DMS53 (cell line): ENCODE measurements around the gene P4HB.

Experiments
- DNase-seq: peaks from one replicate; lab custom pipeline; 2025; lab: John Stamatoyannopoulos, UW

Gene P4HB

DNA sequence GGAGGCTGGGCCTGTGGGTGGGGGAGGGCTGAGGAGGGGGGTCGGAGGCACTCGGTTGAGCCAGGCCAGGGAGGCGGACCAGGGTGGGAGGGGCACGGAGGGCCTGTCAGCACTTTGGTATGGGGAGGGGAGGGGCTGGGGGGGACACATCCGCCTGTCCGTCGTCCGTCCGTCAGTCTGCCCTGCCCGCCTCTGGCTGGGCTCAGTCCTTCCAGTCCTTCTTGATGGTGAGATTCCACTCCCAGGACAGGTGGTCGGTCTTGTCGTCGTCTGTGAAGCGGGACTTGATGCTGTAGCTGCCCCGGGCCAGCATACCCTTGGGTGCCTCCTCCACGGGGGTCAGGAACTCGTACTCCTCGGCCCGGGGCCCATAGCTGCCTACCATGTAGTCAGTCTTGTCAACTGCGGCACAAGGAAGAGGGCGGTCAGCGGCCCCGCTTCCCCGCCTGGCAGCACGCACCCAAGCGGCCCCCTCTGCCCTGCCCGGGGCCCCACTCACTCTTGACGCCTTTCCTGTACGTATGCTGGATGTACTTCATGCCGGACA, 8.4 kb upstream of the P4HB start:
- peak; percentile 78 for DNase-seq

DNA sequence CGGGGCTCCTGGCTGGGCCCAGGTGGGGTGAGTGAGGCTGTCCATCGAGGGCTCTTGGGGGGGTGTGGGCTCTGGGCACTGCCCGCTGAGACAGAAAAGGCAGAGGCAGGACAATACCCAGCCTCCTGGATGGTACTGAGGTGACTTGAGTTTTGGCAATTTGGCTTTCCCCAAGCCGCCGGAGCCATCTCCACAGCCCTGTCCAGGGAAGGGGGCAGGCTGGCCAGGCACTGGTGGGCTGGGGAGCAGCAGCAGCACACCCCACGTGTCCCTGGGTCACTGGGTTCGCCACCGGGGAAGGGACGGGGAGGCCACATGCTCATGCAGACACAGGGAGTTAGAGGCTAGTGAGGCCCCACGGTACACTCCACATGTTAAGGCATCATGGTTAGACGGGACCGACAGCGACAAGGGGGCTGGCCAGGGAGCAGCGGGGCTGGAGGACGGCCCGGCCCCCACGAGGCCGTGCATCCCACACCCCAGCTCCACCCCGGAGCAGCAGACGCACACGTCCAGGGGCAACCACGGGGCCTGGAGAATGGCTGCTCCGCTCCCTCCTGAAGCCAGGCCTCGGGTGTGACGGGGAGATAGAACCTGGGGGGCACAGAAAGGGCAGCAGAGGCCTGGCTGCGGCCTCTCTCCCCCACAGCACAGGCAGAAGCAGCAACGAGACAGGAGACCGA, 7.8 kb upstream of the P4HB start:
- peak; percentile 74 for DNase-seq

DNA sequence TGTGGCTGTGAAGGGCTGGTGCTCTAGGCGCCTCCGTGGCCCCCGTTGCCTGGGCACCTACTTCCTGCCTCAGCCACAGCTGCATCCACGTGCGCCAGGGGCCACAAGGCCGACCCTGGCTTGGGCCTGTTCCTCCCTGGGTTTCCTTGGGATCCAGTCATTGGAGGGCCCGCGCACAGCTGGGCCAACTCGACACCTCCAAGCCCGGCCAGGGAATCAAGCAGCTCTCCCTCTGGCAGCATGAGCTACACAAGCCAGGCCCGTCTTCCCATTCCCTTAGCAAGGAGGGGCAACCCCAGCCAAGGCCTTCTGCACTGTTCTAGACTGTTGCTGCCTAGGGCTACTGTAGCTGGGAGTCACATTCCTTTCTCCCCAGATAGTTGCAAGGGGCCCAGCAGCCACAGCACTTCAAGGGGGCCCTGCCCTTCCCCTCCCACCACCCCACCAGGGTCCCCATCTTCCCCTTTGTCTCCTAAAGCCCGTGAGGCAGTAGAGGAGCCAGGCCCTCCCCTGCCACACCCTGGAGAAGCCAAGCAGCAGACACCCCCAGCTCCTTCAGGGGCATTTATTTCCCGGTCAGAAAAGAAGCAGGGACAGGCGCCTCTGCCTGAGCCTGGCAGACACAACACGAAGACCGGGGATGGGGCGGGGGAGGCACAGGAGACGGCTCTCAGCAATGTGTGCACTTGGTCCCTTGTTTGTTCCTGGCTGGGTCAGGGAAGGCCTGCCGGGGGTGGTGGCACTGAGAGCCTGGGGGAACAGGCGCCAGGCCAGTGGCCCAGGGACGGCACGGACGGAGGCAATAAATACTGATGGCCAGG, 7.0 kb upstream of the P4HB start:
- peak; percentile 88 for DNase-seq

DNA sequence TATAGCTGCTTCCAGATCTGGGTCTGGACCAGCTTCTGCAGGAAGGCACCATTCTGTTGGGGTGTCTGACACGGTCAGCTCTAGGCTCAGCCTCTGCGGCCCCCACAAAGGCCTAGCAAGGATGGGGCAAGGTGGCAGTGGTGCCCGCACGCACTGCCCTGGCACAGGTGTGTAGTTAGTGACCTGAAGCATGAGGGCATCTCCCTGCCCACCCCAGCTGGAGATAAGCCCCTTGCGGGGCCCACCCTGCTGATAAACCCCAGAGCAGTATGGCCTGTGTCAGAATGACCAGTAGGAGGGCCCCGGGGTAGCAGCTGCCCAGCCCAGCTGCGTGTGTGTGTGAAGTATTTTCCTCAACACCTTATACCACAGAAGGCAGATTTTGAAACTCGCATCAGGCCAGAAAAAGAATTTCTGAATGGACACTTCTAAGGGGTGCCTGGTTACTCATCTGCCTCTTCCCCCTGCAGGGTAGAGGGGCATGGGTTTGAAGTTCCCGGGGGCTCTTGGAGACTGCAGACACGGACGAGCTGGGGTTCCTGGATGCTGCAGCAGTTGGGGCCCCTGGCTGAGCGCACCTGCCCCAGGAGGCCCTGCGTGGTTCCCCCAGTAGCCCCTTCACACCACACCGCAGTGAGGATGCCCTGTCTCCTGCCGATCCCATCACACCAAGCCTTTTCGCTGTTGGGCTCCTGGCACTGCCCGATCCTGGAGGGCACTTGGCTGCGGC, 6.3 kb upstream of the P4HB start:
- DNase-seq, result no peak

- peak; percentile 94 for DNase-seq
Observed at GRCh38 chr17:81865733-81866439, 5.6 kb upstream of the P4HB start.

DNA sequence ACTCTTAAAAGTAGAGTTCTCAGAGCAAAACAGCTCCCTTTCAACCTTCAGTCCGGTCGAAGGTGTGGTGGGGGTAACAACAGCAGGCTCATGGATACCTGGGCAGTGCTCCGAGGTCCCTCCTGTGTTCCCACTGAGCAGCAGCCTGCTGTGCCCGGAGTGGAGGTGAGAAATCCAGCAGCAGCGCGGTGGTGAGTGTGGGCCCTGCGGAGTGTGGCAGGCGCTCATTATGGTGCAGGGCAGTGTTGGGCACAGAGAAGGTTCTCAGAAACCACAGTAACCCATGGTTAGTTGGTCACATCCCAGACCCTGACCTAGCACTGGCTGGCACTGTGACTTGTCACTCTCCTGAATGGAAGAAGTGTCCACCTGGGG, 5.0 kb upstream of the P4HB start:
- no peak for DNase-seq

- DNase-seq, result no peak
Observed at GRCh38 chr17:81863833-81864768, 3.8 kb upstream of the P4HB start.

DNA sequence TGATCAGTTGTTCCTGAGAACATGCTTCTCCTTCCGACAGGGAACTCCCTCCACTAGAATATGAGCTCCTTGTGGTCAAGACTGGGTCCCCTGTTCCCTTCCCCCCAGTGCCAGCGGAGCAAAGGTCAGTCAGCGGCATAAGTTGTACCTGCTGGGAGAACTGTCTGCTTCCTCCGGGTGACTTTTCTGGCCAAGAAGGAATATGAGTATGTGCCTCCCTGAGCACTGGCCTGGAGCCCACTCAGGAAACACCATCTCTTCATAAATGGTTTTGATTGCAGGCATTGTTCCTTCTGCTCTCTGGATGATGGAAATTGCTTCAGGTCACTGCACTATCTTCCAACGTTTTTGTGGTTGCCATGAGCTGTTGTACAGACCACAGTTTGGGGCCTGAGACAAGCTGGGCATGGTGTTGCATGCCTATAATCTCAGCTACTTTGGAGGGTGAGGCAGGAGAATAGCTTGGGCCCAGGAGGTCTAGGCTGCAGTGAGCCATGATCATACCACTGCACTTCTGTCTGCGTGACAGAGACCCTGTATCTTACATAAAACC, 2.9 kb upstream of the P4HB start:
- no peak for DNase-seq

DNA sequence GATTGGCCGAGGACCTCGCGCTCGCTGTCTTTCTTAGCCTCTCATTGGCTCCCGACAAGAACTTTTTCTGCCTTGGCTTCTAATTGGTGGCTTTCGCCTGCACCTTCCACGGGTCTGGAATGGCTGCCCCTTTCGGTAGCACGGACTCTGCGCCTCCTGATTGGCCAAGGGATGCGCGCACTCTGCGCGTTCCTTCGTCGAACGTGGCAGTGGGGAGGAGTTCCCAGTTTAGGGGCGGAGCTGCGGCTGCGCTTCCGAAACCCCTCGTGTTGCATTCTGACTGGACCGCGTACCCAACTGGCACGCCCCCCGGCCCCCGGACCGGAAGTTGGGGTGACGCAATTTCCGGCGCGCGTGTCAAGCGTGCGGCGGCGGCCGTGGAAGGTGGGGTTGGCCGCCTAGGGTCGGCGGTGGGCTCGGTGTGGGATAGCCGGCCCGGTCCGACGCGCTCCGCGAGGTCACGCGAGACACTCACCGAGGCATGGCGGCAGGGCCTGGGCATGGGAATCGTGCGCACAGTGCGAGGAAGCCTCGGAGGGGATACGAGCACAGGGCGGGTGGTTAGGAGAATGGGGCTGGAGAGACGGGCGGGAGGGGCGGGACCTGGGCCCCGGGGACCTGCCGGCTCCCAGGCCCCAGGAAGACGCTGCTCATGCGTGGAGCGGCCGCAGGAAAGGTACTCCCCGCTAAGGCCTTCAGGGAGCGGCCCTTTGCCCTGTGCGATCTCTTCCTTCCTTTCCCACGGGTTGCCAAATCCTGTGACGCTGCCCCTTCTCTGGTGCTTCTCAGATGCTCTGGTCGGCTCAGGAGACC, 627 bp upstream of the P4HB start:
- peak; percentile 100 for DNase-seq

- no peak for DNase-seq
Observed at GRCh38 chr17:81858967-81859905, 1.1 kb downstream of the P4HB start.

GRCh38 chr17:81858170-81858966, 2.0 kb downstream of the P4HB start:
- DNase-seq, result peak; percentile 88

- no peak for DNase-seq
Observed at GRCh38 chr17:81854974-81855774, 5.2 kb downstream of the P4HB start.

- DNase-seq, result no peak
Observed at GRCh38 chr17:81852237-81852636, 8.1 kb downstream of the P4HB start.

GRCh38 chr17:81851423-81851822, 8.9 kb downstream of the P4HB start:
- DNase-seq, result no peak

DNA sequence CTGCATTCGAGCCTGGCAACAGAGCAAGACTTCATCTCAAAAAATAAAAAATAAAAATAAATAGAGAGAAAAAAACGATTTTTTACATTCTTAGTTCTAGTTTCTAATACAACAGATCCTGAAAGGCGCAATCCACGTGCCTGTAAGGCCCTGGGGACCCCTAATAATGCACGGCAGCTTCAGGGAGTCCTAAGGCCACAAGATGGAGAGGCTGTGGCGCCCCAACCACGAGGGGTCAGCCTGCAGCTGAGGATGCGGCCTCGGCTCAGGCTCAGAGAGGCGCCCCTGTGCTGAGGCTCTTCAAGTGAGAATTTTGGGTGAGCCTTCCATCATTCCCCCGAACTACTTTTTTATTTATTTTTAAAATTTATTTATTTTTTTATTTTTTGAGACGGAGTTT, 10.9 kb downstream of the P4HB start:
- DNase-seq, result no peak

DNA sequence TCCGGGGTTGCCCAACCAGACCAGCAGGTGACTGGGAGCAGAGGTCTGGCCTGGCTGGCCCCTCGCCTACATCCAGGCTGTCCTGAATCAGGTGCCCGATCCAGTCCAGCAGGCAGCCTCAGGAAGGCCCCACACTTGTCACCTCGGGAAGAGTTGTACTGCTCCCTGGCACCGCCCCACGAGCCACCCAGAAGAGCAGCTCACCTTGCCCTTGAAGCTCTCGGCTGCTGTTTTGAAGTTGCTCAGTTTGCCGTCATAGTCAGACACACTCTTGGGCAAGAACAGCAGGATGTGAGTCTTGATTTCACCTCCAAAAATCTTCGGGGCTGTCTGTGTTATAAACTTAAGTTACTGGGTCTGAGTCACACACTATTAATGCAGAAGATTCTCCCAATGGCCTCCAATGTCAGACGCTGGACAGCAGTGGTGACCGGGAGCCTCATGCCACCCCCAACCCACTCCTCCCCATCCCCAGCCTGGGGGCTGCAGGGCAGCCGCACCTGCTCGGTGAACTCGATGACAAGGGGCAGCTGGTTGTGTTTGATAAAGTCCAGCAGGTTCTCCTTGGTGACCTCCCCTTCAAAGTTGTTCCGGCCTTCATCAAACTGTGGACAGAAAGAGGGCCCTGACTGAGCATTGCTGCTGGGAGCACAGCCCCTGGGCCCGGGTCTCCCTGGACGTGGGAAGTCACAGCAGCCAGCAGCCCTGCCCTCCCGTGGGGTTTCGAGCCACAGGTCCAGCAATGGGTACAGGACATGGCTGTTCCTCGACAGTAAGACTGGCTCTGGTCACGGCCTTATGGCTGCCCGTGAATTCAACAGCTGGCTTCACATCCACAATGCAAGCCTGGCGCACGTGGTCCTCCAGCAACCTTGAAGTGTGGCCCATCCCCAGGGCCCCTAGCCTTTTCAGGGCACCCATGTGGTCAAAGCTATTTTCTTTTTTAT, 13.3 kb downstream of the P4HB start:
- DNase-seq, result no peak
